Mesendoderm (in vitro differentiated cells): ENCODE results near the gene FOXJ3.

Experiments used
- DNase-seq: peaks from one replicate; pipeline ENCODE4 v3.0.0; 2013
- H2AK5ac ChIP-seq: 2 replicates; pipeline ENCODE4 v1.6.1; 2013; ENCODE audit warnings: low read length, inconsistent platforms
- H2BK120ac ChIP-seq: 2 replicates; pipeline ENCODE4 v1.6.1; 2013; ENCODE audit warnings: low read depth, mild to moderate bottlenecking, low read length, moderate library complexity, mixed read lengths
- H2BK15ac ChIP-seq: replicated peaks from 2 replicates; pipeline ENCODE4 v1.6.1; 2013; ENCODE audit warnings: low read depth, mild to moderate bottlenecking, moderate library complexity
- H2BK5ac ChIP-seq: 2 replicates; pipeline ENCODE4 v1.6.1; 2013; ENCODE audit warnings: low read length, inconsistent platforms
- H3K18ac ChIP-seq: 2 replicates; pipeline ENCODE4 v1.6.1; 2013; ENCODE audit warnings: mild to moderate bottlenecking, low read length, mixed read lengths
- H3K23ac ChIP-seq: one replicate; pipeline ENCODE4 v1.6.1; 2013; ENCODE audit warnings: low read length
- H3K27ac ChIP-seq: 2 replicates; pipeline ENCODE4 v1.5.1; 2013; ENCODE audit warnings: low read depth, mild to moderate bottlenecking, inconsistent platforms, low read length, moderate library complexity
- H3K27me3 ChIP-seq: 2 replicates; pipeline ENCODE4 v1.6.1; 2013; ENCODE audit warnings: low read length, control low read depth, mild to moderate bottlenecking, inconsistent platforms; ENCODE audit not compliant: insufficient read depth, poor library complexity
- H3K36me3 ChIP-seq: 2 replicates; pipeline ENCODE4 v1.6.1; 2013; ENCODE audit warnings: low read length, inconsistent platforms; ENCODE audit not compliant: control insufficient read depth, insufficient read depth
- H3K4ac ChIP-seq: one replicate; pipeline ENCODE4 v1.6.1; 2013; ENCODE audit warnings: low read depth, mild to moderate bottlenecking, low read length, moderate library complexity
- H3K4me1 ChIP-seq: 2 replicates; pipeline ENCODE4 v1.6.1; 2013; ENCODE audit warnings: low read depth, low read length, inconsistent platforms; ENCODE audit not compliant: control insufficient read depth
- H3K4me2 ChIP-seq: 2 replicates; pipeline ENCODE4 v1.6.1; 2013; ENCODE audit warnings: low read length
- H3K4me3 ChIP-seq: 2 replicates; pipeline ENCODE4 v1.5.1; 2013; ENCODE audit warnings: mild to moderate bottlenecking, low read length
- H3K56ac ChIP-seq: one replicate; pipeline ENCODE4 v1.6.1; 2013; ENCODE audit warnings: low read length
- H3K79me1 ChIP-seq: 2 replicates; pipeline ENCODE4 v1.6.1; 2013; ENCODE audit warnings: low read length, inconsistent platforms
- H3K79me2 ChIP-seq: 2 replicates; pipeline ENCODE4 v1.6.1; 2013; ENCODE audit warnings: mild to moderate bottlenecking, low read length; ENCODE audit not compliant: control insufficient read depth, insufficient read depth
- H3K9ac ChIP-seq: 2 replicates; pipeline ENCODE4 v1.6.1; 2013; ENCODE audit warnings: low read length, inconsistent platforms
- H4K5ac ChIP-seq: one replicate; pipeline ENCODE4 v1.6.1; 2013; ENCODE audit warnings: low read length
- H4K8ac ChIP-seq: one replicate; pipeline ENCODE4 v1.6.1; 2013; ENCODE audit warnings: low read depth, mild to moderate bottlenecking, control low read depth, low read length, moderate library complexity
- WGBS: extraction: QIAGEN DNeasy Blood & Tissue Kit; methylation state at CpG from one replicate; pipeline ENCODE4 v1.1.7; 2013; ENCODE audit warnings: low lambda C conversion rate, missing lambda C conversion rate; ENCODE audit not compliant: insufficient coverage; ENCODE audit errors: extremely low coverage; 5-methylcytosine and 5-hydroxymethylcytosine counted together

FOXJ3 gene

GRCh38 chr1:42140191-42140590 is 194.8 kb downstream of the FOXJ3 start:
- no peaks in the 10 kb centered on the region for H3K36me3 ChIP-seq
- H2BK5ac ChIP-seq: no peak overlapping the region
- H2AK5ac ChIP-seq: no peak overlapping the region
- no peak overlapping the region for H4K5ac ChIP-seq
- H3K79me2 ChIP-seq: no peaks in the 10 kb centered on the region
- no peak overlapping the region for H3K23ac ChIP-seq
- no peak overlapping the region for H3K27ac ChIP-seq
- H3K18ac ChIP-seq: no peak overlapping the region
- no peak overlapping the region for H3K4me2 ChIP-seq
- H3K4me1 ChIP-seq: no peaks in the 10 kb centered on the region
- no peak overlapping the region for H4K8ac ChIP-seq
- H3K56ac ChIP-seq: no peak overlapping the region
- no peak overlapping the region for H2BK15ac ChIP-seq
- no peak overlapping the region for H3K4me3 ChIP-seq
- H3K79me1 ChIP-seq: no peaks in the 10 kb centered on the region
- no peak overlapping the region for H2BK120ac ChIP-seq
- no peak for DNase-seq
- no peak overlapping the region for H3K4ac ChIP-seq
- no peak overlapping the region for H3K9ac ChIP-seq
- H3K27me3 ChIP-seq: no peaks in the 10 kb centered on the region
- WGBS: no CpG with 5 or more reads among the region's 2 CpGs

GRCh38 chr1:42139444-42139843 is 195.6 kb downstream of the FOXJ3 start:
- H2BK120ac ChIP-seq: no peak overlapping the region
- no peak overlapping the region for H3K56ac ChIP-seq
- no peak overlapping the region for H3K23ac ChIP-seq
- no peaks in the 10 kb centered on the region for H3K79me1 ChIP-seq
- H3K79me2 ChIP-seq: no peaks in the 10 kb centered on the region
- no peak overlapping the region for H2AK5ac ChIP-seq
- H3K4ac ChIP-seq: no peak overlapping the region
- H3K4me1 ChIP-seq: no peaks in the 10 kb centered on the region
- no peak overlapping the region for H3K27ac ChIP-seq
- no peak overlapping the region for H4K5ac ChIP-seq
- no peak overlapping the region for H3K4me3 ChIP-seq
- no peak overlapping the region for H3K18ac ChIP-seq
- no peaks in the 10 kb centered on the region for H3K36me3 ChIP-seq
- no CpG with 5 or more reads among the region's 3 CpGs for WGBS
- no peak overlapping the region for H2BK5ac ChIP-seq
- H3K27me3 ChIP-seq: no peaks in the 10 kb centered on the region
- no peak overlapping the region for H2BK15ac ChIP-seq
- no peak overlapping the region for H3K4me2 ChIP-seq
- no peak overlapping the region for H4K8ac ChIP-seq
- no peak overlapping the region for H3K9ac ChIP-seq
- DNase-seq: no peak

GRCh38 chr1:42138586-42138985 is 196.4 kb downstream of the FOXJ3 start:
- Histone ChIP-seq H3K27me3 (no peaks in the 10 kb centered on the region), H2BK15ac (no peak overlapping the region), H3K23ac (no peak overlapping the region), H2AK5ac (no peak overlapping the region), H3K4ac (no peak overlapping the region), H3K56ac (no peak overlapping the region), H3K4me2 (no peak overlapping the region), H3K4me3 (no peak overlapping the region), H3K36me3 (no peaks in the 10 kb centered on the region), H4K8ac (no peak overlapping the region), H2BK120ac (no peak overlapping the region), H3K4me1 (no peaks in the 10 kb centered on the region), H3K27ac (no peak overlapping the region), H3K79me2 (no peaks in the 10 kb centered on the region), H3K79me1 (no peaks in the 10 kb centered on the region), H2BK5ac (no peak overlapping the region), H3K18ac (no peak overlapping the region), H4K5ac (no peak overlapping the region), H3K9ac (no peak overlapping the region)
- DNase-seq: no peak
- WGBS: no CpG with 5 or more reads among the region's 4 CpGs

GRCh38 chr1:42137766-42138165 is 197.3 kb downstream of the FOXJ3 start:
- Histone ChIP-seq H3K23ac (no peak overlapping the region), H2BK15ac (no peak overlapping the region), H3K79me2 (no peaks in the 10 kb centered on the region), H3K27me3 (no peaks in the 10 kb centered on the region), H3K79me1 (no peaks in the 10 kb centered on the region), H3K4me3 (no peak overlapping the region), H3K18ac (no peak overlapping the region), H3K4me1 (no peaks in the 10 kb centered on the region), H3K4ac (no peak overlapping the region), H2AK5ac (no peak overlapping the region), H3K36me3 (no peaks in the 10 kb centered on the region), H4K5ac (no peak overlapping the region), H3K9ac (no peak overlapping the region), H3K56ac (no peak overlapping the region), H2BK5ac (no peak overlapping the region), H3K27ac (no peak overlapping the region), H2BK120ac (no peak overlapping the region), H3K4me2 (no peak overlapping the region), H4K8ac (no peak overlapping the region)
- WGBS: no CpG with 5 or more reads among the region's 10 CpGs
- DNase-seq: no peak

- no peak overlapping the region for H3K23ac ChIP-seq
- no peaks in the 10 kb centered on the region for H3K79me2 ChIP-seq
- no peak overlapping the region for H4K5ac ChIP-seq
- no peak overlapping the region for H2BK15ac ChIP-seq
- H3K4me1 ChIP-seq: no peaks in the 10 kb centered on the region
- no peak overlapping the region for H3K9ac ChIP-seq
- H3K18ac ChIP-seq: no peak overlapping the region
- H3K56ac ChIP-seq: no peak overlapping the region
- H3K36me3 ChIP-seq: no peaks in the 10 kb centered on the region
- H4K8ac ChIP-seq: no peak overlapping the region
- H3K27ac ChIP-seq: no peak overlapping the region
- no peak overlapping the region for H2AK5ac ChIP-seq
- H2BK120ac ChIP-seq: no peak overlapping the region
- no peak overlapping the region for H3K4me2 ChIP-seq
- no peak for DNase-seq
- H3K27me3 ChIP-seq: no peaks in the 10 kb centered on the region
- no peaks in the 10 kb centered on the region for H3K79me1 ChIP-seq
- H3K4ac ChIP-seq: no peak overlapping the region
- no peak overlapping the region for H2BK5ac ChIP-seq
- no peak overlapping the region for H3K4me3 ChIP-seq
Observed at GRCh38 chr1:42136466-42136865, 198.6 kb downstream of the FOXJ3 start.

GRCh38 chr1:42135426-42135825 is 199.6 kb downstream of the FOXJ3 start:
- no peak overlapping the region for H4K8ac ChIP-seq
- no CpG with 5 or more reads among the region's 3 CpGs for WGBS

More at GRCh38 chr1:42135426-42135825, 199.6 kb downstream of the FOXJ3 start:
- Histone ChIP-seq H3K27me3 (no peaks in the 10 kb centered on the region), H3K18ac (no peak overlapping the region), H3K56ac (no peak overlapping the region), H2BK15ac (no peak overlapping the region), H2BK120ac (no peak overlapping the region), H3K4me1 (no peaks in the 10 kb centered on the region), H3K79me2 (no peaks in the 10 kb centered on the region), H3K23ac (no peak overlapping the region), H3K36me3 (no peaks in the 10 kb centered on the region), H3K27ac (no peak overlapping the region), H3K79me1 (no peaks in the 10 kb centered on the region), H3K4me2 (no peak overlapping the region), H2BK5ac (no peak overlapping the region), H3K4ac (no peak overlapping the region), H3K9ac (no peak overlapping the region), H4K5ac (no peak overlapping the region), H2AK5ac (no peak overlapping the region), H3K4me3 (no peak overlapping the region)
- no peak for DNase-seq
